Astrocyte of the spinal cord (primary cell): ENCODE data around the gene CLEC12A.
"Not testable (repeated sequence)": the region's sequence is repeated elsewhere in the genome, so short reads cannot be mapped to it uniquely, and the experiment has no call there.

Experiments
- DNase-seq: peaks from one replicate; pipeline ENCODE4 v3.0.0; 2011; ENCODE audit warnings: low read depth, low spot score
- H3K4me3 ChIP-seq: 2 replicates; pipeline ENCODE4 v1.5.1; 2011; ENCODE audit warnings: low read depth, mild to moderate bottlenecking, low read length, moderate library complexity
- CTCF ChIP-seq: IDR thresholded peaks from 2 replicates; pipeline ENCODE4 v1.5.1; 2012; ENCODE audit warnings: low read depth, mild to moderate bottlenecking, low read length, inconsistent platforms
- in situ Hi-C: cut with HindIII; loops from 2 replicates; pipeline ENCODE4 v1.10.0; 2017; ENCODE audit warnings: low sequenced_read_pairs

The CLEC12A gene

GRCh38 chr12:9961106-9961505, 10.1 kb upstream of the CLEC12A start:
- no peak for DNase-seq
- in situ Hi-C loops: no loop called here
- H3K4me3 ChIP-seq: no peak overlapping the region
- TF ChIP-seq CTCF: no peak

- no peak for TF ChIP-seq CTCF
- in situ Hi-C loops: no loop called here
- no peak overlapping the region for H3K4me3 ChIP-seq
- no peak for DNase-seq
These were observed 9.3 kb upstream of the CLEC12A start for GRCh38 chr12:9961901-9962300.

DNA sequence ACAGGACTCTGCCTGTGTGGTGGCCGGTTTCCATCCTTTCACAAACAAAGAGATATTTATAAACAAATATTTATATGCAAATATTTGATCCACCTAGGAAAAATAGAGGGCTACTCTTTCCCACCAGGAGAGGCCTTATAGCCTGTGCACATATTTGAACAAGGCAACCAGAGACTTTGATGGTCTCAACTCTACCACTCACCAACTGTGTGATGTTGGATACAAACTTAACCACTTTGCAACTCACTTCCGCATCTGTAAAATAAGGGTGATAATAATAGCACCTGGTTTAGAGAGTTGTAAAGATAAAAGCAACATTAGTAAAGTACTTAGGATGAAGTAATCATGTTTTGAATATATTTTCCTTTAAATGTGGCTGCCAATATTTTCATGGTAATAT, 1.5 kb upstream of the CLEC12A start:
- no peak for TF ChIP-seq CTCF
- in situ Hi-C loops: no loop called here
- no peak for DNase-seq
- H3K4me3 ChIP-seq: no peak overlapping the region

- DNase-seq: no peak
- TF ChIP-seq CTCF: no peak
- no peak overlapping the region for H3K4me3 ChIP-seq
- in situ Hi-C loops: no loop called here
These were observed 2.7 kb downstream of the CLEC12A start for GRCh38 chr12:9973949-9974348.

GRCh38 chr12:9974731-9975130, 3.5 kb downstream of the CLEC12A start:
- in situ Hi-C loops, H3K4me3 ChIP-seq, DNase-seq: not testable (repeated sequence)

GRCh38 chr12:9975614-9976013, 4.4 kb downstream of the CLEC12A start:
- H3K4me3 ChIP-seq: no peak overlapping the region
- TF ChIP-seq CTCF: no peak
- in situ Hi-C loops: no loop called here
- no peak for DNase-seq

DNA sequence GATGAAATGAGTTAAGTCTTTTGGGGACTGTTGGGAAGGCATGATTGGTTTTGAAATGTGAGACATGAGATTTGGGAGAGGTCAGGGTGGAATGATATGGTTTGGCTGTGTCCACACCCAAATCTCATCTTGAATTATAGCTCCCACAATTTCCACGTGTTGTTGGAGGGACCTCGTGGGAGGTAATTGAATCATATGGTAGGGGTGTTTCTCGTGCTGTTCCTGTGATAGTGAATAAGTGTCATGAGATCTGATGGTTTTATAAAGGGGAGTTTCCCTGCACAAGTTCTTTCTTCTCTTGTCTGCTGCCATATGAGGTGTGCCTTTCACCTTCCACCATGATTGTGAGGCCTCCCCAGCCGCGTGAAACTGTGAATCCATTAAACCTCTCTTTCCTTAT, 5.4 kb downstream of the CLEC12A start:
- H3K4me3 ChIP-seq, in situ Hi-C loops: not testable (repeated sequence)

GRCh38 chr12:9977916-9978315, 6.7 kb downstream of the CLEC12A start:
- DNase-seq: no peak
- in situ Hi-C loops: no loop called here
- no peak for TF ChIP-seq CTCF
- no peak overlapping the region for H3K4me3 ChIP-seq

More for the DNA sequence above, 5.4 kb downstream of the CLEC12A start:
- not testable (repeated sequence) for DNase-seq
